K562 (cell line): ENCODE data around the gene PVALEF. TPM values are rescaled to one million over a fixed set of nuclear protein-coding genes. Genes with fewer than 3 reads are reported as not detected.

Experiments
- ATAC-seq: fragments of 200-7000 bp; cut with Tn5 transposase; 3 replicates; pipeline ENCODE4 v1.9.1; 2020; ENCODE audit warnings: moderate library complexity
- BruUV-seq: library from RNA; stranded (reverse); fragments of 400-500 nt; replicated peaks from 2 replicates; lab custom pipeline; 2021; lab: Mats Ljungman, UMichigan
- CTCF ChIA-PET: fragments of 300-600 bp; formaldehyde crosslinking; extraction: SDS; loops from one replicate; lab custom pipeline; 2021; ENCODE audit warnings: low intra/inter-chr PET ratio; lab: Yijun Ruan, JAX
- POLR2A ChIA-PET: fragments of 300-600, 350-650 bp; sonication (Branson Sonifier 250); formaldehyde crosslinking; extraction: SDS; loops from one replicate; lab custom pipeline; 2021; ENCODE audit warnings: antibody characterized with exemption, inconsistent platforms; lab: Yijun Ruan, JAX
- DNase-seq, 4 experiments: peaks; one replicate each; pipeline versions ENCODE4 v3.0.0 to v3.0.0-alpha.2; 2011 to 2018; ENCODE audit warnings: low spot score in 3 of 4, mixed read lengths in 3 of 4; ENCODE audit errors: extremely low read depth in 1 of 4
- FAIRE-seq: peaks from 2 replicates; lab custom pipeline; 2011; peaks lifted over from hg19 to GRCh38; lab: Jason Lieb, UNC
- H2AFZ ChIP-seq: 2 replicates; pipeline ENCODE4 v1.6.0; 2011; ENCODE audit warnings: low read depth, low read length, control low read depth, inconsistent platforms
- H3K27ac ChIP-seq: fragments of 200-600 bp; 3 replicates; pipeline ENCODE4 v1.8.0; 2011; ENCODE audit warnings: low read depth, mild to moderate bottlenecking, control low read depth, inconsistent platforms, low read length, moderate library complexity, mixed read lengths; ENCODE audit errors: extremely low read depth
- H3K27me3 ChIP-seq, 2 experiments: fragments of 300-600 bp in 1 of 2; 2 replicates in 1 of 2; 3 replicates in 1 of 2; pipeline versions ENCODE4 v1.6.0 to v1.8.0; 2011; ENCODE audit warnings: inconsistent platforms in 2 of 2, low read length in 2 of 2, mild to moderate bottlenecking in 1 of 2, mixed read lengths in 1 of 2, moderate library complexity in 1 of 2; ENCODE audit not compliant: control insufficient read depth in 2 of 2, insufficient read depth in 2 of 2
- H3K36me3 ChIP-seq: fragments of 300-600 bp; 3 replicates; pipeline ENCODE4 v1.8.0; 2011; ENCODE audit warnings: mild to moderate bottlenecking, low read length, inconsistent platforms; ENCODE audit not compliant: control insufficient read depth, insufficient read depth
- H3K4me1 ChIP-seq, 2 experiments: fragments of 200-600 bp in 1 of 2; replicated peaks in 1 of 2; 2 replicates in 1 of 2; 3 replicates in 1 of 2; pipeline versions ENCODE4 v1.5.1 to v1.8.0; 2011; ENCODE audit warnings: inconsistent platforms in 2 of 2, low read length in 2 of 2, mild to moderate bottlenecking in 1 of 2, mixed read lengths in 1 of 2, moderate library complexity in 1 of 2; ENCODE audit not compliant: control insufficient read depth in 2 of 2, insufficient read depth in 2 of 2
- H3K4me2 ChIP-seq: 2 replicates; pipeline ENCODE4 v1.6.1; 2011; ENCODE audit warnings: low read length, control low read depth, inconsistent platforms, mixed read lengths; ENCODE audit not compliant: insufficient read depth
- H3K4me3 ChIP-seq: fragments of 200-600 bp; sonication (generic), shearing (Covaris generic); 2 replicates; pipeline ENCODE4 v1.5.1; 2016; ENCODE audit warnings: control low read depth, inconsistent platforms
- H3K79me2 ChIP-seq: fragments of 200-600 bp; 3 replicates; pipeline ENCODE4 v1.8.0; 2011; ENCODE audit warnings: low read length, inconsistent platforms; ENCODE audit not compliant: control insufficient read depth, insufficient read depth
- H3K9ac ChIP-seq, 2 experiments: 2 replicates each; pipeline versions ENCODE4 v1.6.0 to v1.6.1; 2011; ENCODE audit warnings: low read depth in 2 of 2, low read length in 2 of 2, control low read depth in 1 of 2, inconsistent platforms in 1 of 2, mild to moderate bottlenecking in 1 of 2, mixed read lengths in 1 of 2; ENCODE audit not compliant: insufficient read depth in 1 of 2
- H3K9me1 ChIP-seq: one replicate; pipeline ENCODE4 v1.6.0; 2011; ENCODE audit warnings: inconsistent platforms, mild to moderate bottlenecking, low read length, moderate library complexity; ENCODE audit not compliant: control insufficient read depth, insufficient read depth
- H3K9me3 ChIP-seq: replicated peaks from 2 replicates; pipeline ENCODE4 v1.5.1; 2011; ENCODE audit warnings: low read depth, low read length, inconsistent platforms; ENCODE audit not compliant: control insufficient read depth, insufficient read depth
- H4K20me1 ChIP-seq: replicated peaks from 2 replicates; pipeline ENCODE4 v1.6.1; 2011; ENCODE audit warnings: low read length, inconsistent platforms, mixed read lengths; ENCODE audit not compliant: control insufficient read depth, insufficient read depth
- PYGO2 ChIP-seq: fragments of 450-650 bp; IDR thresholded peaks from 2 replicates; pipeline ENCODE4 v1.6.1; 2016; ENCODE audit warnings: mild to moderate bottlenecking, missing genetic modification characterization, moderate library complexity, missing compliant biosample characterization
- SAFB ChIP-seq: fragments of 200-400 bp; formaldehyde crosslinking; IDR thresholded peaks from 2 replicates; pipeline ENCODE4 v1.6.1; 2017; ENCODE audit warnings: low read depth, low read length, borderline replicate concordance
- ZNF23 ChIP-seq: fragments of 250-450 bp; sonication (Bioruptor Pico); IDR thresholded peaks from 2 replicates; pipeline ENCODE4 v1.4.0; 2020; ENCODE audit warnings: mild to moderate bottlenecking
- WGBS: fragments of 100-300 bp; shearing (Covaris generic); methylation state at CpG from one replicate; pipeline ENCODE4 v1.1.6; 2016; ENCODE audit warnings: low coverage, mixed read lengths; ENCODE audit not compliant: insufficient coverage; ENCODE audit errors: missing lambda C conversion rate; 5-methylcytosine and 5-hydroxymethylcytosine counted together
- in situ Hi-C: fragments of 300-500 bp; cut with MboI; formaldehyde crosslinking; loops from 4 replicates; pipeline ENCODE4 v1.15.0; 2018; ENCODE audit warnings: inconsistent platforms, mixed read lengths
- intact Hi-C: fragments of 100-400 bp; cut with micrococcal nuclease; formaldehyde crosslinking; loops from 2 replicates; pipeline ENCODE4 v1.14.2; 2022
- polyA plus RNA-seq, 8 experiments: library from polyadenylated mRNA; depleted of rRNA in 4 of 8; stranded (reverse) in 5 of 8; unstranded in 3 of 8; fragments of >200 nt; fragmentation: Nextera tagmentation in 2 of 8; fragmentation: Illumina TruSeq in 1 of 8; extraction: Ambion mirVana in 2 of 8; extraction: Trizol in 1 of 8; gene quantifications; 2 replicates each; pipeline versions ENCODE4 v1.2.1 to v1.2.3, GENCODE V29; 2011 to 2014; ENCODE audit warnings: inconsistent platforms in 1 of 8, missing spikeins in 1 of 8
- total RNA-seq, 7 experiments: library from RNA; depleted of rRNA in 6 of 7; stranded (reverse); fragments of >200 nt in 6 of 7; fragmentation: Illumina TruSeq in 2 of 7; extraction: Trizol in 2 of 7; gene quantifications; 2 replicates each; pipeline versions ENCODE4 v1.2.1 to v1.2.3, GENCODE V29; 2011 to 2021; ENCODE audit warnings: low replicate concordance in 1 of 7
- TF ChIP-seq, protein P1 (sequence below): sonication (generic); formaldehyde crosslinking; IDR thresholded peaks from 2 replicates; pipeline ENCODE4 v1.8.0; 2022; ENCODE audit warnings: missing genetic modification reagents, mild to moderate bottlenecking, borderline replicate concordance
- TF ChIP-seq, protein P2 (sequence below): fragments of 250-450 bp; sonication (Bioruptor Pico); IDR thresholded peaks from 2 replicates; pipeline ENCODE4 v1.8.0; 2022; ENCODE audit warnings: moderate library complexity, mild to moderate bottlenecking, inconsistent platforms
- TF ChIP-seq, protein P3 (sequence below): sonication (generic); formaldehyde crosslinking; IDR thresholded peaks from 2 replicates; pipeline ENCODE4 v1.8.0; 2022; ENCODE audit warnings: mild to moderate bottlenecking, missing genetic modification reagents

The PVALEF gene
- total and polyA plus RNA-seq, 9 of the 15 experiments (the other 6 are each of a cell fraction or from before 2014, with no cell fraction given): not detected

DNA sequence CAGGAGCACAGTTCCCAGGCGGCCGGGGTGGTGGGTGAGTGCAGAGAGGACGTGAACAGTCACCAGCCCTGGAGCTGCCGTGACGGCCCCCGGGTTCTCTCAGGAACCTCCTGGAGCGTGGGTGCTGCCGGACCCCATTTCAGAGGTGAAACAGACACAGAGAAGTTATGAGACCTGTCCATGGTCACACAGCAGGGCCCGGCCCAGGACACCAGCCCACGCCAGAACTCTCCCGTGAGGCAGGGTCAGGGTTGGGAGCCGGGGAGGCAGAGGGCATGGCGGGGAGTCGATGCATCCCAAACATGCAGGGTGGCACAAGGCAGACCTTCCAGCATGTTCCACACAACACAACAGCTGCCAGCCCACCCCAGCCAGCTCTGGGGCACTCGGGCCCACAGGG lies 3.8 kb upstream of the PVALEF start:
- Histone ChIP-seq H3K9me1 (no peaks in the 10 kb centered on the region), H3K4me2 (no peak overlapping the region), H2AFZ (no peak overlapping the region), H3K9me3 (no peaks in the 10 kb centered on the region), H3K9ac (no peak overlapping the region), H3K79me2 (no peaks in the 10 kb centered on the region), H3K36me3 (no peaks in the 10 kb centered on the region), H3K4me3 (no peak overlapping the region), H3K4me1 (peaks cover 0 to 88% of the 10 kb centered on the region in 2 experiments; a peak in 2 of 5 replicates), H4K20me1 (no peaks in the 10 kb centered on the region; the same call in 1 of the 2 replicates), H3K27ac (no peak overlapping the region), H3K27me3 (peaks cover 44 to 90% of the 10 kb centered on the region in 2 experiments; a peak in 4 of 5 replicates)
- ChIA-PET POLR2A (no interaction called here), CTCF (no interaction called here)
- in situ Hi-C loops: no loop called here
- TF ChIP-seq, protein P1, sequence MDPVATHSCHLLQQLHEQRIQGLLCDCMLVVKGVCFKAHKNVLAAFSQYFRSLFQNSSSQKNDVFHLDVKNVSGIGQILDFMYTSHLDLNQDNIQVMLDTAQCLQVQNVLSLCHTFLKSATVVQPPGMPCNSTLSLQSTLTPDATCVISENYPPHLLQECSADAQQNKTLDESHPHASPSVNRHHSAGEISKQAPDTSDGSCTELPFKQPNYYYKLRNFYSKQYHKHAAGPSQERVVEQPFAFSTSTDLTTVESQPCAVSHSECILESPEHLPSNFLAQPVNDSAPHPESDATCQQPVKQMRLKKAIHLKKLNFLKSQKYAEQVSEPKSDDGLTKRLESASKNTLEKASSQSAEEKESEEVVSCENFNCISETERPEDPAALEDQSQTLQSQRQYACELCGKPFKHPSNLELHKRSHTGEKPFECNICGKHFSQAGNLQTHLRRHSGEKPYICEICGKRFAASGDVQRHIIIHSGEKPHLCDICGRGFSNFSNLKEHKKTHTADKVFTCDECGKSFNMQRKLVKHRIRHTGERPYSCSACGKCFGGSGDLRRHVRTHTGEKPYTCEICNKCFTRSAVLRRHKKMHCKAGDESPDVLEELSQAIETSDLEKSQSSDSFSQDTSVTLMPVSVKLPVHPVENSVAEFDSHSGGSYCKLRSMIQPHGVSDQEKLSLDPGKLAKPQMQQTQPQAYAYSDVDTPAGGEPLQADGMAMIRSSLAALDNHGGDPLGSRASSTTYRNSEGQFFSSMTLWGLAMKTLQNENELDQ (CRISPR knock-in tag): no peak
- TF ChIP-seq, protein P2, sequence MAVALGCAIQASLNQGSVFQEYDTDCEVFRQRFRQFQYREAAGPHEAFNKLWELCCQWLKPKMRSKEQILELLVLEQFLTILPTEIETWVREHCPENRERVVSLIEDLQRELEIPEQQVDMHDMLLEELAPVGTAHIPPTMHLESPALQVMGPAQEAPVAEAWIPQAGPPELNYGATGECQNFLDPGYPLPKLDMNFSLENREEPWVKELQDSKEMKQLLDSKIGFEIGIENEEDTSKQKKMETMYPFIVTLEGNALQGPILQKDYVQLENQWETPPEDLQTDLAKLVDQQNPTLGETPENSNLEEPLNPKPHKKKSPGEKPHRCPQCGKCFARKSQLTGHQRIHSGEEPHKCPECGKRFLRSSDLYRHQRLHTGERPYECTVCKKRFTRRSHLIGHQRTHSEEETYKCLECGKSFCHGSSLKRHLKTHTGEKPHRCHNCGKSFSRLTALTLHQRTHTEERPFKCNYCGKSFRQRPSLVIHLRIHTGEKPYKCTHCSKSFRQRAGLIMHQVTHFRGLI (CRISPR knock-in tag): no peak
- TF ChIP-seq, protein P3, sequence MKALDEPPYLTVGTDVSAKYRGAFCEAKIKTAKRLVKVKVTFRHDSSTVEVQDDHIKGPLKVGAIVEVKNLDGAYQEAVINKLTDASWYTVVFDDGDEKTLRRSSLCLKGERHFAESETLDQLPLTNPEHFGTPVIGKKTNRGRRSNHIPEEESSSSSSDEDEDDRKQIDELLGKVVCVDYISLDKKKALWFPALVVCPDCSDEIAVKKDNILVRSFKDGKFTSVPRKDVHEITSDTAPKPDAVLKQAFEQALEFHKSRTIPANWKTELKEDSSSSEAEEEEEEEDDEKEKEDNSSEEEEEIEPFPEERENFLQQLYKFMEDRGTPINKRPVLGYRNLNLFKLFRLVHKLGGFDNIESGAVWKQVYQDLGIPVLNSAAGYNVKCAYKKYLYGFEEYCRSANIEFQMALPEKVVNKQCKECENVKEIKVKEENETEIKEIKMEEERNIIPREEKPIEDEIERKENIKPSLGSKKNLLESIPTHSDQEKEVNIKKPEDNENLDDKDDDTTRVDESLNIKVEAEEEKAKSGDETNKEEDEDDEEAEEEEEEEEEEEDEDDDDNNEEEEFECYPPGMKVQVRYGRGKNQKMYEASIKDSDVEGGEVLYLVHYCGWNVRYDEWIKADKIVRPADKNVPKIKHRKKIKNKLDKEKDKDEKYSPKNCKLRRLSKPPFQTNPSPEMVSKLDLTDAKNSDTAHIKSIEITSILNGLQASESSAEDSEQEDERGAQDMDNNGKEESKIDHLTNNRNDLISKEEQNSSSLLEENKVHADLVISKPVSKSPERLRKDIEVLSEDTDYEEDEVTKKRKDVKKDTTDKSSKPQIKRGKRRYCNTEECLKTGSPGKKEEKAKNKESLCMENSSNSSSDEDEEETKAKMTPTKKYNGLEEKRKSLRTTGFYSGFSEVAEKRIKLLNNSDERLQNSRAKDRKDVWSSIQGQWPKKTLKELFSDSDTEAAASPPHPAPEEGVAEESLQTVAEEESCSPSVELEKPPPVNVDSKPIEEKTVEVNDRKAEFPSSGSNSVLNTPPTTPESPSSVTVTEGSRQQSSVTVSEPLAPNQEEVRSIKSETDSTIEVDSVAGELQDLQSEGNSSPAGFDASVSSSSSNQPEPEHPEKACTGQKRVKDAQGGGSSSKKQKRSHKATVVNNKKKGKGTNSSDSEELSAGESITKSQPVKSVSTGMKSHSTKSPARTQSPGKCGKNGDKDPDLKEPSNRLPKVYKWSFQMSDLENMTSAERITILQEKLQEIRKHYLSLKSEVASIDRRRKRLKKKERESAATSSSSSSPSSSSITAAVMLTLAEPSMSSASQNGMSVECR: no peak
- TF ChIP-seq SAFB: no peak
- no peak for TF ChIP-seq ZNF23
- TF ChIP-seq PYGO2 (tag): no peak
- 32% methylated on average over 15 of the region's 15 CpGs for WGBS
- FAIRE-seq (no peak), ATAC-seq (no peak), DNase-seq (no peak)
- BruUV-seq: no TSS peak
- intact Hi-C loops: no loop called here
